Right lobe of liver (tissue), 6 donors: Measurements from ENCODE around the gene YPEL3. TPM values are rescaled to one million over a fixed set of nuclear protein-coding genes. Genes with fewer than 3 reads are reported as not detected.

Experiments used
- ATAC-seq, 4 donors: fragments of 200-7000 bp; cut with Tn5 transposase; one replicate each; pipeline ENCODE4 v1.9.1; 2020; ENCODE audit warnings: mild to moderate bottlenecking in 4 of 4, moderate library complexity in 4 of 4
- DNase-seq, 3 donors: peaks; one replicate each; pipeline ENCODE4 v3.0.0-alpha.2; 2020
- H3K27ac ChIP-seq, 3 donors: fragments of 200-600 bp; one replicate each; pipeline ENCODE4 v1.8.0; 2022
- H3K27me3 ChIP-seq, 2 donors: fragments of 200-600 bp; one replicate each; pipeline ENCODE4 v1.8.0; 2022
- H3K36me3 ChIP-seq, 4 donors: fragments of 200-600 bp; sonication (generic) in 1 of 4; one replicate each; pipeline versions ENCODE4 v1.5.1 to v1.8.0; 2017 to 2022; ENCODE audit warnings: control low read depth in 1 of 4
- H3K4me1 ChIP-seq, 4 donors: fragments of 200-600 bp; sonication (generic) in 1 of 4; one replicate each; pipeline versions ENCODE4 v1.5.1 to v1.8.0; 2017 to 2022; ENCODE audit warnings: control low read depth in 1 of 4
- H3K4me3 ChIP-seq, 3 donors: fragments of 200-600 bp; one replicate each; pipeline ENCODE4 v1.8.0; 2022
- H3K9me3 ChIP-seq, 4 donors: fragments of 200-600 bp; sonication (generic) in 1 of 4; one replicate each; pipeline versions ENCODE4 v1.5.1 to v1.8.0; 2017 to 2022; ENCODE audit warnings: control low read depth in 1 of 4
- CTCF ChIP-seq, 4 donors: fragments of 200-600 bp in 3 of 4; fragments of 450-650 bp in 1 of 4; IDR thresholded peaks; one replicate each; pipeline versions ENCODE4 v1.5.1 to v1.8.0; 2016 to 2022; ENCODE audit warnings: antibody characterized with exemption in 4 of 4, mild to moderate bottlenecking in 2 of 4
- POLR2A ChIP-seq: fragments of 450-650 bp; IDR thresholded peaks from one replicate; pipeline ENCODE4 v1.6.1; 2017; ENCODE audit warnings: antibody characterized with exemption, mild to moderate bottlenecking
- WGBS: methylation state at CpG from one replicate; pipeline ENCODE4 v1.1.6; 2018; ENCODE audit warnings: low coverage, low lambda C conversion rate; ENCODE audit not compliant: insufficient coverage; ENCODE audit errors: missing lambda C conversion rate; 5-methylcytosine and 5-hydroxymethylcytosine counted together
- intact Hi-C, 2 donors: fragments of 100-400 bp; cut with DNase I; formaldehyde crosslinking; loops; one replicate each; pipeline versions ENCODE4 v1.11.2 to v1.14.1; 2022
- total RNA-seq, 6 experiments: library from RNA; depleted of rRNA in 2 of 6; stranded (reverse); fragments of >200 nt in 2 of 6; fragmentation: NEBNext Ultra II Directional in 3 of 6; extraction: Animal tissue kit (Norgen Biotek cat#: 25700) in 3 of 6; gene quantifications; one replicate each; pipeline versions ENCODE4 v1.1.0 to v1.2.4, GENCODE V29; 2016 to 2023
- donor health status: DM: no; HTN: yes; CAD: no.
- donor health status: DM: no; HTN: no; CAD: no.
- donor health status: DM: no; HTN: no; CAD: no.
- donor health status: DM: no; HTN: yes; CAD: no.
- donor health status: DM: no; HTN: yes; CAD: no.

The YPEL3 gene
- total RNA-seq, 6 experiments from 2014 or later: 13.5 to 46.5 (median 21.9) TPM

- peaks cover 0 to 41% (median 4%) of the 10 kb centered on the region in 4 donors for H3K36me3 ChIP-seq
- TF ChIP-seq CTCF (IDR thresholded peaks at IDR 0.05) (no peak), POLR2A (no peak)
- no peak overlapping the region for H3K27ac ChIP-seq
- H3K4me1 ChIP-seq: peaks cover 0 to 11% (median 4%) of the 10 kb centered on the region in 4 donors
- no peaks in the 10 kb centered on the region for H3K9me3 ChIP-seq
- DNase-seq (no peak), ATAC-seq (no peak)
- WGBS: 94% methylated on average over 9 of the region's 27 CpGs
- H3K4me3 ChIP-seq: no peak overlapping the region
- intact Hi-C loops: no loop called here
- H3K27me3 ChIP-seq: no peaks in the 10 kb centered on the region
Observed at GRCh38 chr16:30086291-30087140, 9.5 kb downstream of the YPEL3 start.

DNA sequence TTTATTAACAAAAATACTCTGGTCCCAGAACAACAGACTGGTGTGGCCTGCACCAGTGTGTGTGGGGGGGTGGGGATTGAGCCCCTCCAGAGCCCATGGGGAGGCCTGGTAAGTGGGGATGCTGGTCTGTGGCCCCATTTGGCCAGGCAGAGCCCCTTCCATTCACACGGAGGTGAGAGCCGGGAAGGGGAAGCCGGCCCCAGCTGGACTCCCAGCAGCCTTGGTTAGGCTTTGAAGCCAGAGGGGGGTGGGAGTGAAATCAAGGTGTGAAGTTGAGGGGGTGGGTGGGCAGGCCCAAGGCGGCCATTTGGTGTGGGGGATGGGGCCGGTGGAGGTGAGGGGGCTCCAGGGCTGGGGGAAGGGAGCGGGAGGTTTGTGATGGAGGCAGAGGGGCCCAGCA lies 10.2 kb downstream of the YPEL3 start:
- ATAC-seq (no peak), DNase-seq (no peak)
- no peak overlapping the region for H3K4me3 ChIP-seq
- intact Hi-C loops: no loop called here
- WGBS: 76% methylated on average over 3 of the region's 6 CpGs
- no peak overlapping the region for H3K27ac ChIP-seq
- no peaks in the 10 kb centered on the region for H3K9me3 ChIP-seq
- H3K27me3 ChIP-seq: no peaks in the 10 kb centered on the region
- H3K36me3 ChIP-seq: peaks cover 0 to 48% (median 7%) of the 10 kb centered on the region in 4 donors
- TF ChIP-seq POLR2A (no peak), CTCF (IDR thresholded peaks at IDR 0.05) (no peak)
- peaks cover 0 to 5% (median 1%) of the 10 kb centered on the region in 4 donors for H3K4me1 ChIP-seq

- Histone ChIP-seq H3K4me3 (no peak overlapping the region), H3K36me3 (peaks cover 0 to 51% (median 8%) of the 10 kb centered on the region in 4 donors), H3K27me3 (no peaks in the 10 kb centered on the region), H3K27ac (no peak overlapping the region), H3K9me3 (no peaks in the 10 kb centered on the region), H3K4me1 (peaks cover 0 to 7% (median 3%) of the 10 kb centered on the region in 4 donors)
- TF ChIP-seq CTCF (IDR thresholded peaks at IDR 0.05): no peak
- TF ChIP-seq POLR2A: no peak
- intact Hi-C loops: no loop called here
- 63% methylated on average over 2 of the region's 3 CpGs for WGBS
- ATAC-seq: no peak
- DNase-seq: no peak
Observed at GRCh38 chr16:30085247-30085646, 10.8 kb downstream of the YPEL3 start.

- Histone ChIP-seq H3K36me3 (peaks cover 0 to 55% (median 10%) of the 10 kb centered on the region in 4 donors), H3K27ac (no peak overlapping the region), H3K9me3 (no peaks in the 10 kb centered on the region), H3K27me3 (no peaks in the 10 kb centered on the region), H3K4me1 (peaks cover 0 to 8% (median 3%) of the 10 kb centered on the region in 4 donors), H3K4me3 (no peak overlapping the region)
- TF ChIP-seq CTCF (IDR thresholded peaks at IDR 0.05) (no peak), POLR2A (no peak)
- intact Hi-C loops: no loop called here
- ATAC-seq (no peak), DNase-seq (no peak)
- WGBS: 34% methylated on average over 5 of the region's 17 CpGs
Observed at GRCh38 chr16:30084816-30085159, 11.2 kb downstream of the YPEL3 start.
